GM23338 (cell line): ENCODE data around the gene CD82. TPM values are rescaled to one million over a fixed set of nuclear protein-coding genes. Genes with fewer than 3 reads are reported as not detected.

Source experiments
- ATAC-seq: fragments of 200-7000 bp; cut with Tn5 transposase; 3 replicates; pipeline ENCODE4 v1.9.1; 2020
- DNase-seq: peaks from one replicate; pipeline ENCODE4 v3.0.0-alpha.2; 2015; ENCODE audit warnings: low spot score
- H2AFZ ChIP-seq: fragments of 200-600 bp; sonication (generic); 2 replicates; pipeline ENCODE4 v1.8.0; 2016; ENCODE audit warnings: antibody characterized with exemption, mild to moderate bottlenecking, moderate library complexity
- H3F3A ChIP-seq: fragments of 200-600 bp; sonication (generic); replicated peaks from 2 replicates; pipeline ENCODE4 v1.8.0; 2017; ENCODE audit warnings: antibody characterized with exemption, mixed run types, low read depth
- H3K27ac ChIP-seq: fragments of 200-600 bp; sonication (generic); 2 replicates; pipeline ENCODE4 v1.6.1; 2016; ENCODE audit warnings: low read depth
- H3K27me3 ChIP-seq: fragments of 200-600 bp; sonication (generic); 2 replicates; pipeline ENCODE4 v1.8.0; 2016; ENCODE audit warnings: mild to moderate bottlenecking, mixed run types, moderate library complexity; ENCODE audit not compliant: insufficient read depth
- H3K36me3 ChIP-seq: fragments of 200-600 bp; sonication (generic); 2 replicates; pipeline ENCODE4 v1.8.0; 2016; ENCODE audit warnings: mild to moderate bottlenecking; ENCODE audit not compliant: insufficient read depth
- H3K4me1 ChIP-seq: fragments of 200-600 bp; sonication (generic); 2 replicates; pipeline ENCODE4 v1.8.0; 2016; ENCODE audit warnings: mild to moderate bottlenecking, moderate library complexity; ENCODE audit not compliant: insufficient read depth
- H3K4me2 ChIP-seq: fragments of 200-600 bp; sonication (generic); 2 replicates; pipeline ENCODE4 v1.7.1; 2017; ENCODE audit warnings: mixed run types
- H3K4me3 ChIP-seq: fragments of 200-600 bp; sonication (generic); 2 replicates; pipeline ENCODE4 v1.6.1; 2016; ENCODE audit warnings: mixed run types
- H3K79me2 ChIP-seq: fragments of 200-600 bp; sonication (generic); replicated peaks from 2 replicates; pipeline ENCODE4 v1.8.0; 2017; ENCODE audit warnings: mild to moderate bottlenecking; ENCODE audit not compliant: insufficient read depth
- H3K9me2 ChIP-seq: fragments of 200-600 bp; sonication (generic); 2 replicates; pipeline ENCODE4 v1.8.0; 2017; ENCODE audit not compliant: insufficient read depth
- H4K20me1 ChIP-seq: fragments of 200-600 bp; sonication (generic); replicated peaks from 2 replicates; pipeline ENCODE4 v1.8.0; 2017; ENCODE audit warnings: mild to moderate bottlenecking; ENCODE audit not compliant: insufficient read depth
- H3K27ac Mint-ChIP-seq: 2 replicates; pipeline ENCODE4 v1.8.0; 2020; ENCODE audit warnings: inconsistent platforms, mild to moderate bottlenecking, moderate library complexity, mixed read lengths
- H3K27me3 Mint-ChIP-seq: 3 replicates; pipeline ENCODE4 v1.8.0; 2022; ENCODE audit warnings: low read depth, mild to moderate bottlenecking, moderate library complexity, mixed read lengths, inconsistent platforms; ENCODE audit not compliant: insufficient read depth, poor library complexity
- H3K36me3 Mint-ChIP-seq: 3 replicates; pipeline ENCODE4 v1.8.0; 2021; ENCODE audit warnings: low read depth, mild to moderate bottlenecking, inconsistent platforms, moderate library complexity, mixed read lengths
- H3K4me1 Mint-ChIP-seq: 3 replicates; pipeline ENCODE4 v1.8.0; 2020; ENCODE audit warnings: mild to moderate bottlenecking, inconsistent platforms, mixed read lengths
- H3K4me3 Mint-ChIP-seq: 3 replicates; pipeline ENCODE4 v1.8.0; 2021; ENCODE audit warnings: moderate library complexity, mild to moderate bottlenecking, inconsistent platforms, mixed read lengths
- H3K9me3 Mint-ChIP-seq: 3 replicates; pipeline ENCODE4 v1.8.0; 2020; ENCODE audit warnings: moderate library complexity, mild to moderate bottlenecking, inconsistent platforms, mixed read lengths
- EZH2phosphoT487 ChIP-seq: fragments of 200-600 bp; sonication (generic); IDR thresholded peaks from one replicate; pipeline ENCODE4 v1.8.1; 2018; ENCODE audit warnings: antibody characterized with exemption; ENCODE audit not compliant: unreplicated experiment
- NANOG ChIP-seq: IDR thresholded peaks from 2 replicates; pipeline ENCODE4 v1.6.1; 2016; ENCODE audit warnings: antibody characterized with exemption, borderline replicate concordance
- ZNF114 ChIP-seq: fragments of 250-450 bp; sonication (Bioruptor Pico); IDR thresholded peaks from 2 replicates; pipeline ENCODE4 v1.5.0; 2020; ENCODE audit warnings: mild to moderate bottlenecking, moderate library complexity
- polyA plus RNA-seq: library from polyadenylated mRNA; unstranded; fragments of >200 nt; fragmentation: Nextera tagmentation; extraction: Ambion mirVana; gene quantifications from 2 replicates; pipeline ENCODE4 v1.2.1, GENCODE V29; 2016
- total RNA-seq: library from RNA; depleted of rRNA; stranded (reverse); fragments of >200 nt; shearing (Covaris generic); gene quantifications from 2 replicates; pipeline ENCODE4 v1.2.3, GENCODE V29; 2014
- TF ChIP-seq, protein P1 (sequence below): fragments of 250-450 bp; sonication (Bioruptor Pico); IDR thresholded peaks from 2 replicates; pipeline ENCODE4 v1.5.0; 2020; ENCODE audit warnings: mild to moderate bottlenecking, moderate library complexity
- TF ChIP-seq, protein P2 (sequence below): IDR thresholded peaks from one replicate; pipeline ENCODE4 v1.6.1; 2018; ENCODE audit warnings: antibody characterized with exemption; ENCODE audit not compliant: unreplicated experiment

CD82 gene
- total and polyA plus RNA-seq, 2 experiments from 2014 or later = 4.4 to 4.9 TPM

GRCh38 chr11:44611687-44612434, 46.4 kb downstream of the CD82 start:
- no peaks in the 10 kb centered on the region for H3K79me2 ChIP-seq
- no peak overlapping the region for H3K27ac Mint-ChIP-seq
- no peaks in the 10 kb centered on the region for H3K36me3 Mint-ChIP-seq
- no peak overlapping the region for H3K4me3 Mint-ChIP-seq
- no peaks in the 10 kb centered on the region for H3K4me1 ChIP-seq
- no peak overlapping the region for H3K4me2 ChIP-seq
- no peak overlapping the region for H3K27ac ChIP-seq
- no peaks in the 10 kb centered on the region for H3K9me2 ChIP-seq
- H3K36me3 ChIP-seq = no peaks in the 10 kb centered on the region
- H2AFZ ChIP-seq = no peak overlapping the region
- DNase-seq = no peak
- no peaks in the 10 kb centered on the region for H3K27me3 ChIP-seq
- peaks cover 15% of the 10 kb centered on the region for H3K27me3 Mint-ChIP-seq
- TF ChIP-seq NANOG = no peak
- TF ChIP-seq, protein P1, sequence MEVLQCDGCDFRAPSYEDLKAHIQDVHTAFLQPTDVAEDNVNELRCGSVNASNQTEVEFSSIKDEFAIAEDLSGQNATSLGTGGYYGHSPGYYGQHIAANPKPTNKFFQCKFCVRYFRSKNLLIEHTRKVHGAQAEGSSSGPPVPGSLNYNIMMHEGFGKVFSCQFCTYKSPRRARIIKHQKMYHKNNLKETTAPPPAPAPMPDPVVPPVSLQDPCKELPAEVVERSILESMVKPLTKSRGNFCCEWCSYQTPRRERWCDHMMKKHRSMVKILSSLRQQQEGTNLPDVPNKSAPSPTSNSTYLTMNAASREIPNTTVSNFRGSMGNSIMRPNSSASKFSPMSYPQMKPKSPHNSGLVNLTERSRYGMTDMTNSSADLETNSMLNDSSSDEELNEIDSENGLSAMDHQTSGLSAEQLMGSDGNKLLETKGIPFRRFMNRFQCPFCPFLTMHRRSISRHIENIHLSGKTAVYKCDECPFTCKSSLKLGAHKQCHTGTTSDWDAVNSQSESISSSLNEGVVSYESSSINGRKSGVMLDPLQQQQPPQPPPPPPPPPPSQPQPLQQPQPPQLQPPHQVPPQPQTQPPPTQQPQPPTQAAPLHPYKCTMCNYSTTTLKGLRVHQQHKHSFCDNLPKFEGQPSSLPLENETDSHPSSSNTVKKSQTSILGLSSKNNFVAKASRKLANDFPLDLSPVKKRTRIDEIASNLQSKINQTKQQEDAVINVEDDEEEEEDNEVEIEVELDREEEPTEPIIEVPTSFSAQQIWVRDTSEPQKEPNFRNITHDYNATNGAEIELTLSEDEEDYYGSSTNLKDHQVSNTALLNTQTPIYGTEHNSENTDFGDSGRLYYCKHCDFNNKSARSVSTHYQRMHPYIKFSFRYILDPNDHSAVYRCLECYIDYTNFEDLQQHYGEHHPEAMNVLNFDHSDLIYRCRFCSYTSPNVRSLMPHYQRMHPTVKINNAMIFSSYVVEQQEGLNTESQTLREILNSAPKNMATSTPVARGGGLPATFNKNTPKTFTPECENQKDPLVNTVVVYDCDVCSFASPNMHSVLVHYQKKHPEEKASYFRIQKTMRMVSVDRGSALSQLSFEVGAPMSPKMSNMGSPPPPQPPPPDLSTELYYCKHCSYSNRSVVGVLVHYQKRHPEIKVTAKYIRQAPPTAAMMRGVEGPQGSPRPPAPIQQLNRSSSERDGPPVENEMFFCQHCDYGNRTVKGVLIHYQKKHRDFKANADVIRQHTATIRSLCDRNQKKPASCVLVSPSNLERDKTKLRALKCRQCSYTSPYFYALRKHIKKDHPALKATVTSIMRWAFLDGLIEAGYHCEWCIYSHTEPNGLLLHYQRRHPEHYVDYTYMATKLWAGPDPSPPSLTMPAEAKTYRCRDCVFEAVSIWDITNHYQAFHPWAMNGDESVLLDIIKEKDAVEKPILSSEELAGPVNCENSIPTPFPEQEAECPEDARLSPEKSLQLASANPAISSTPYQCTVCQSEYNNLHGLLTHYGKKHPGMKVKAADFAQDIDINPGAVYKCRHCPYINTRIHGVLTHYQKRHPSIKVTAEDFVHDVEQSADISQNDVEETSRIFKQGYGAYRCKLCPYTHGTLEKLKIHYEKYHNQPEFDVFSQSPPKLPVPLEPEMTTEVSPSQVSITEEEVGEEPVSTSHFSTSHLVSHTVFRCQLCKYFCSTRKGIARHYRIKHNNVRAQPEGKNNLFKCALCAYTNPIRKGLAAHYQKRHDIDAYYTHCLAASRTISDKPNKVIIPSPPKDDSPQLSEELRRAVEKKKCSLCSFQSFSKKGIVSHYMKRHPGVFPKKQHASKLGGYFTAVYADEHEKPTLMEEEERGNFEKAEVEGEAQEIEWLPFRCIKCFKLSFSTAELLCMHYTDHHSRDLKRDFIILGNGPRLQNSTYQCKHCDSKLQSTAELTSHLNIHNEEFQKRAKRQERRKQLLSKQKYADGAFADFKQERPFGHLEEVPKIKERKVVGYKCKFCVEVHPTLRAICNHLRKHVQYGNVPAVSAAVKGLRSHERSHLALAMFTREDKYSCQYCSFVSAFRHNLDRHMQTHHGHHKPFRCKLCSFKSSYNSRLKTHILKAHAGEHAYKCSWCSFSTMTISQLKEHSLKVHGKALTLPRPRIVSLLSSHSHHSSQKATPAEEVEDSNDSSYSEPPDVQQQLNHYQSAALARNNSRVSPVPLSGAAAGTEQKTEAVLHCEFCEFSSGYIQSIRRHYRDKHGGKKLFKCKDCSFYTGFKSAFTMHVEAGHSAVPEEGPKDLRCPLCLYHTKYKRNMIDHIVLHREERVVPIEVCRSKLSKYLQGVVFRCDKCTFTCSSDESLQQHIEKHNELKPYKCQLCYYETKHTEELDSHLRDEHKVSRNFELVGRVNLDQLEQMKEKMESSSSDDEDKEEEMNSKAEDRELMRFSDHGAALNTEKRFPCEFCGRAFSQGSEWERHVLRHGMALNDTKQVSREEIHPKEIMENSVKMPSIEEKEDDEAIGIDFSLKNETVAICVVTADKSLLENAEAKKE (CRISPR knock-in tag) = no peak
- no peaks in the 10 kb centered on the region for H3K9me3 Mint-ChIP-seq
- no peaks in the 10 kb centered on the region for H3F3A ChIP-seq
- H3K4me3 ChIP-seq = no peak overlapping the region
- peaks cover 6% of the 10 kb centered on the region for H3K4me1 Mint-ChIP-seq
- no peaks in the 10 kb centered on the region for H4K20me1 ChIP-seq
- ATAC-seq = no peak

DNA sequence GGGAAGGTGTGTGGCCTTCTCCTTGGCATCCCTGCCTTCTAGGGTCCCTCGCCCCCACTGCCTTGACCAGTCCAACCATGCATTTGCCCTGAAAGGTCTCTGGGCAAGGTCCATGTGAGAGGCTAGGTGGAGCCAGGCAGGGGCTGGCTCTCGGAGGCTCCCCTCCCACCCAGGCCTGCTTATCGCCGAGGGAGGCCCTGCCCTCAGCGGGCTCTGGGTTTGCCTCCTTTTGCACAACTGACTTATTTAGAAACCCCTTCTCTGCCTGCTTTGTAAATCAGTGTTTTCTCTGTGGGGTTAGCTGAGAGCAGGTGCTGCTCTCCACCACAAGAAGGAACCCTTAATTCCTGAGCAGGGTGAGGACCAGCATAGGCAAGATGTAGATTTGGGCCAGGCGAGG, 47.7 kb downstream of the CD82 start:
- H3K27me3 Mint-ChIP-seq = peaks cover 17% of the 10 kb centered on the region
- H3K27ac ChIP-seq = no peak overlapping the region
- H3K4me1 ChIP-seq = no peaks in the 10 kb centered on the region
- no peaks in the 10 kb centered on the region; the same call in 1 of the 2 replicates for H3F3A ChIP-seq
- H3K36me3 Mint-ChIP-seq = no peaks in the 10 kb centered on the region
- H3K27ac Mint-ChIP-seq = no peak overlapping the region
- H3K4me3 ChIP-seq = no peak overlapping the region
- H3K36me3 ChIP-seq = no peaks in the 10 kb centered on the region
- no peak overlapping the region for H3K4me3 Mint-ChIP-seq
- peaks cover 8% of the 10 kb centered on the region for H3K4me1 Mint-ChIP-seq
- H3K79me2 ChIP-seq = no peaks in the 10 kb centered on the region
- ATAC-seq (no peak), DNase-seq (no peak)
- no peaks in the 10 kb centered on the region for H3K9me2 ChIP-seq
- H3K9me3 Mint-ChIP-seq = no peaks in the 10 kb centered on the region
- no peak overlapping the region for H3K4me2 ChIP-seq
- no peaks in the 10 kb centered on the region for H3K27me3 ChIP-seq
- no peaks in the 10 kb centered on the region for H4K20me1 ChIP-seq
- H2AFZ ChIP-seq = no peak overlapping the region
- TF ChIP-seq EZH2phosphoT487 = no peak
- TF ChIP-seq ZNF114 (CRISPR knock-in tag) = no peak
- TF ChIP-seq, protein P2, sequence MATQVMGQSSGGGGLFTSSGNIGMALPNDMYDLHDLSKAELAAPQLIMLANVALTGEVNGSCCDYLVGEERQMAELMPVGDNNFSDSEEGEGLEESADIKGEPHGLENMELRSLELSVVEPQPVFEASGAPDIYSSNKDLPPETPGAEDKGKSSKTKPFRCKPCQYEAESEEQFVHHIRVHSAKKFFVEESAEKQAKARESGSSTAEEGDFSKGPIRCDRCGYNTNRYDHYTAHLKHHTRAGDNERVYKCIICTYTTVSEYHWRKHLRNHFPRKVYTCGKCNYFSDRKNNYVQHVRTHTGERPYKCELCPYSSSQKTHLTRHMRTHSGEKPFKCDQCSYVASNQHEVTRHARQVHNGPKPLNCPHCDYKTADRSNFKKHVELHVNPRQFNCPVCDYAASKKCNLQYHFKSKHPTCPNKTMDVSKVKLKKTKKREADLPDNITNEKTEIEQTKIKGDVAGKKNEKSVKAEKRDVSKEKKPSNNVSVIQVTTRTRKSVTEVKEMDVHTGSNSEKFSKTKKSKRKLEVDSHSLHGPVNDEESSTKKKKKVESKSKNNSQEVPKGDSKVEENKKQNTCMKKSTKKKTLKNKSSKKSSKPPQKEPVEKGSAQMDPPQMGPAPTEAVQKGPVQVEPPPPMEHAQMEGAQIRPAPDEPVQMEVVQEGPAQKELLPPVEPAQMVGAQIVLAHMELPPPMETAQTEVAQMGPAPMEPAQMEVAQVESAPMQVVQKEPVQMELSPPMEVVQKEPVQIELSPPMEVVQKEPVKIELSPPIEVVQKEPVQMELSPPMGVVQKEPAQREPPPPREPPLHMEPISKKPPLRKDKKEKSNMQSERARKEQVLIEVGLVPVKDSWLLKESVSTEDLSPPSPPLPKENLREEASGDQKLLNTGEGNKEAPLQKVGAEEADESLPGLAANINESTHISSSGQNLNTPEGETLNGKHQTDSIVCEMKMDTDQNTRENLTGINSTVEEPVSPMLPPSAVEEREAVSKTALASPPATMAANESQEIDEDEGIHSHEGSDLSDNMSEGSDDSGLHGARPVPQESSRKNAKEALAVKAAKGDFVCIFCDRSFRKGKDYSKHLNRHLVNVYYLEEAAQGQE = no peak
